NCI-H446 (cell line): ENCODE measurements around the gene SCARB1.

Experiments
- DNase-seq, 2 experiments: peaks; one replicate each; lab custom pipeline; 2025; lab: John Stamatoyannopoulos, UW

Gene SCARB1

DNA sequence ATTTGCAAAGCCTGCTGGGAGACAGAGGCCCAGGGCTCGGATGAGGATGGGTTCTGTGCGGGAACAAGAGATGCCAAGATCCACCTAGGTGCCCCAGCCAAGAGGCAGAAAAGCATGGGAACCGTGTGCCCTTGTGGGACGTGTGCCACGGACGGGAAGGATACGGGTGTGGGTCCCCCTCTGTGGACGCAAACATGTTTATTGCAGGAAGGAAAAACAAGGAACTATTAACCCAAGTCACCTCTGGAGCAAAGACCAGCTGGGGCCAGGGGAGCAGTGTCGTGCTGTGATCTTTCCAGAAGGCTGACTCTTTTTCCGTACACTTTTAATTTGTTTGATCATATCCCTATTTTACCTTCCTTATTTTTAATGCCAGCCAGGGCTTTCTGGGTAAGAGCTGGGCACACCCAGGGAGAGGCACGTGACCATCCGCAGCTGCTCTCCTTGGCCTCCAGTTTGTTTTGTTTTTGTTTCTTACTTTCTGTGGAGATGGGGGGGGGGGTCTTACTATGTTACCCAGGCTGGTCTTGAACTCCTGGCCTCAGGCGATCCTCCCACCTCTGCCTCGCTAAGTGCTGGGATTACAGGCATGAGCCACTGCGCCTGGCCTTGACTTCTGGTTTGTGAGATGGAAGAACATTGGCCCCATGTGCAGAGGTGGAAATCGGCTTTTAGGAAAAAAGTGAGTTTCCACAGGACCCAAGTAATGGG, 20.7 kb downstream of the SCARB1 start:
- DNase-seq = no peak

DNA sequence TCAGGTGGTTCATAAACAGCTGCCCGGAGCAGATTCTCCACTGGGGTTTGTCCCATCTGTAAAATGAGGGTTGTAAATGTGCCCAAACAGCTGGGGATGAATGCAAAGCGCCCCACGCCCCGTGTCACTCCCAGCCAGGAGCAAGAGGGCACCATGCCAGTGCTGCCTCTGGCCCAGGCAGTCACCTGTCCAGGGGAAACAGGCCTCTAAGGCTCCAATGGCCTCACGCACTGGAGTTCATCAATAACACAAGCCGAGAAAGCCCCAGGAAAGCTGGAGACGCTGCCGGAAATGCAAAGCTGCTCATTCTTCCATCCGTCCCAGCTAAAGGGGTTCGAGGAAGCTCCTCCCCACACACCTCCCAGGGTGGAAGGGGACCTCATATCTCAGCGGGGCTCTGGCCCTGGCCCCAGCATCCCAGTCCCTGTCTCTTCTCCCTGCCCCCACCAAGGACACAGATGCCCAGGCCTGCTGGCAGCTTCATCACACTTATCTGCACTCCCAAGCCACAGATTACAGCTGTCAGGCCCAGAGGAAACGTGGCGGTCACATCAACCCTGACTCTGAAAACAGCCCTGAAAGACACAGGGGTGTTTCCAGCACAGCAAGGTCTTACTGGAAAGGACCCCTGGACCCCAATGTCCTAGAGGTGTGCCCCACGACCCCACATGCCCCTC, 21.5 kb downstream of the SCARB1 start:
- DNase-seq = no peak

DNA sequence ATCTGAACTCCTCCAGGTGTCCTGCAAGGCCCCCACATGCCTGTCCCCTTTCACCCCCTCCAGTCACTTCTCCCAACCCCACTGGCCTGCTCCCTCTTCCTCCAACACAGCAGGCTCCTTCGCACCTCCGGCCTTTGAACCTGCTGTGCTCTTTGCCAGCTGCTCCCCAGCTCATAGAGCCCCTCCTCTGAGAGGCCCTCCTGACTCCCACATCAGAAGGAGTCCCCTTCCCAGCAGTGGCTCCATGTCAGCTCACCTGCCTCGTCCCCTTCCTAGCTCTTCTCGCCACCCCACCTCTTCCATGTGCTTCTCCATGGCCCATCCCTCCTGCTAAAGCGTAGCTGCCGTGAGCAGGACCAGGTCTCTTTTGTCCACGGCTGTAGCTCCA, 22.1 kb downstream of the SCARB1 start:
- no peak for DNase-seq

DNA sequence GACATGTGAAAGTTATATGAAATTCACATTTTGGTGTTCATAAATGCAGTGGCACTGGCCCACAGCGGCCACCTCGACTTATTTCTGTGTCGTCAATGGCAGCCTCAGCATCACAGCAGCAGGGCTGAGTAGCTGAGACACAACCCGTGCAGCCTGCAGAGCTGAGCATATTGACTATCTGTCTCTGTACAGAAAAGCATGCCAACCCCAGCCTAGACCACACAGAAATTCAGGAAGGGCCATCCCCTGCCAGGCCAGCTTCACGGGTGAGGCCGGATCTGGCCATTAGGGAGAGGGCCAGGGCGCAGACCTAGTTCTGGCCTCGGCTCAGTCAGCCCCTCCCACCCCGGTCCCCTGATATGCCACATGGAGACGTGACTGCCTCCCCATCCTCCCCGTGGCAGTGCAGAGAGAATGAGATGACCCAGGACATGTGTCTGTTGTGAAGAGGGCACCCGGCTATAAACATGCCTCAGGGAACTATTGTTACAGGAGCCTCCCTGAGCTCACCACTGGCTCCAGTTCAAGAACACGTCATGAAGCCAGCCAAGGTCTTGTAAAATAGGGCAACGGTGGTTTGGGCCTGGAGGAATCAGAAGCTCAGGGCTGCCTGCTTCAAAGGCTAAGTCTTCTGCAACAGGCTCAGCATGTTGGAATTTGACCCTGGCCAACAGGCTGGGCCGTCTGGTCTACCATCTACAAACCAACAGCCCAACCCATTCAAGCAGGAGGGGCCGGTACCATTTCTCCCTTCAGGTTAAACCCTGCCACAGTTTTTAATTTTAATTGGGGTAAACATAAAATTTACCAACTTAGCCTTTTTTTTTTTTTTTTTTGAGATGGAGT, 25.5 kb downstream of the SCARB1 start:
- peak; percentile 52 to 75 for DNase-seq

DNA sequence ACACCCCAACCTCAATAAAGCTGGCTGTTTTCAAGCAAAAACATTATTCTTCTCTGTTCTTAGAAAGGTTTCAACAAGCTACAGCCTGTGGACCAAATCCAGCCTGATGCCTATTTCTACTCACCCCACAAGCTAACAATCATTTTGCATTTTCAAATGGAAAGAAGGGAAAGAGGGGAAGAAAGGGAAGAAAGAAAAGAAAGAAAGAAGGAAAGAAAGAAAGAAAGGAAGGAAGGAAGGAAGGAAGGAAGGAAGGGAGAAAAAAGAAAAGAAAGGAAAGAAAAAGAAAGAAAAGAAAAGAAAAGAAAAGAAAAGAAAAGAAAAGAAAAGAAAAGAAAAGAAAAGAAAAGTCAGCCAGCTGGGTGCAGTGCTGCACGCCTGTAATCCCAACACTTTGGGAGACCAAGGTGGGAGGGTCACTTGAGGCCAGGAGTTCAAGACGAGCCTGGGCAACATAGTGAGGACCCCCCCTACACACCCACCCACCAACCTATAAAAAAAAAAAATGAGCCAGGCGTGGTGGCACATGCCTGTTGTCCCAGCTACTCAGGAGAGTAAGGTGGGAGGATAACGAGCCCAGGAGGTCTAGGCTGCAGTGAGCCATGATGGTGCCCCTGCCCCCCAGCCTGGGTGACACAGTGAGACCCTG, 26.3 kb downstream of the SCARB1 start:
- DNase-seq = no peak

DNA sequence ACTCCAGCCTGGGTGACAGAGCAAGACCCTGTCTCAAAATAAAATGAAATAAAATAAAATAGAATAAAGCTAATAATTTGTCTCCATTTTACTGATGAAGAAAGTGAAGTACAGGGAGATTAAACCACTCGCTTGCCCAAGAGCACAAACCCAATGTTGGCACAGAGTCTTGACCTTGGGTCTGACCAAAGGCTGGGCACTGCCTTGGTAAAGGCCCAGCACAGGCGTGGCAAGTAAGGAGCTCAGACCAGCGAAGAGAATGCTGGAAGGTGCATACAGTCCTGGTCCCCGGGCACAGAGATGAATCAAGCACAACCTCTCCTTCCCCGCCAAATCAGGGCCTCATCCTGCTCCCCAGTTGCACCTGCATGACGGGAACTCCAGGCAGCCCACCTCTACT, 26.9 kb downstream of the SCARB1 start:
- DNase-seq = no peak

DNA sequence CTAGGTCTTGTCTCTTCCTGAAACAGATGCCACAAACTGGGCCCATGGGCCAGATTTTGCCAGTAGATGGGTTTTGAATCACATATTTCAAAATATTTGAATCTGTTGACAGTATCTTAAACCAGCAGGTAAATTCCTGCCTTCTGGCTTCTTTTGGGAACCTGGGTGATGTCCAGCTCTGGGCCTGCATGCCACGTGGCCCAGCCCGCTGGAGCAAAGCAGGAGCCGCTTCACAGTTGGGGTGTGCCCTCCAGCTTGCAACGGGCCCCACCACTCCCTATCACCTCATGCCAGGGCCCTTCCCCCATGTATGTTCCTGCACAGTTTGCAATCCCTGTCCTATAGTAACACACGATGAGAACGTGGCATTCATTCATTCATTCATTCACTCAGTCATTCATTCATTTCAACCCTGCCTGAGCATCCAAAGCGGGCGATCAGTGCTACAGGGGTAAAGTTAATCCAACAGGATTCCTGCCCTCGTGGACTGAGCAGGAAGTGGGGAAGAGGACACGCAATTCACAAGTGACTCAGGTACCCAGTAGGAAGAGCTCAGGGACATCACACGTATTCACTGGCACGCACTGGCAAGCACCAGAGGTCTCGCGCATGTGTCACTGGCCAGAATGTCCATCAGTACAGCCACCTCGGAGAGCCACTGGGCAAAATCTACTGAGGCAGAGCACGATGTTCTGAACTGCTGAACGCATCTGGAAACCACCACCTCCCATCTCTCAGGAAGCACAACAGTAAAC, 27.8 kb downstream of the SCARB1 start:
- DNase-seq = no peak

DNA sequence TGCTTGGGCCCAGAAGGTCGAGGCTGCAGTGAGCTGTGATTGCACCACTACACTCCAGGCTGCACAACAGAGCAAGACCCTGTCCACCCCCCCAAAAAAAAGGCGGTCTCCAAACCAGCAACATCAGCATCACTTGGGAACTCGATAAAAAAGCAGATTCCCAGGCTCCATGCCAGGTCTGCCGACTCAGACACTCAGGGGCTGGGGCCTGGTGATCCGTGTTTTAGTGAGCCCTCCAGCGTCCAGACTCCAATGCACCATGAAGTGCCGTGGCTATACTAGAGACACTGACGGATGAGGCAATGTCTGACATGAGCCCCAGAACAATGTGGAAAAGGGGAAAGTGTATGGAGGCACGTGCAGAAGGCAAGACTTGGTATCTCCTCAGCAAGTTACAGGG, 28.8 kb downstream of the SCARB1 start:
- DNase-seq = no peak

DNA sequence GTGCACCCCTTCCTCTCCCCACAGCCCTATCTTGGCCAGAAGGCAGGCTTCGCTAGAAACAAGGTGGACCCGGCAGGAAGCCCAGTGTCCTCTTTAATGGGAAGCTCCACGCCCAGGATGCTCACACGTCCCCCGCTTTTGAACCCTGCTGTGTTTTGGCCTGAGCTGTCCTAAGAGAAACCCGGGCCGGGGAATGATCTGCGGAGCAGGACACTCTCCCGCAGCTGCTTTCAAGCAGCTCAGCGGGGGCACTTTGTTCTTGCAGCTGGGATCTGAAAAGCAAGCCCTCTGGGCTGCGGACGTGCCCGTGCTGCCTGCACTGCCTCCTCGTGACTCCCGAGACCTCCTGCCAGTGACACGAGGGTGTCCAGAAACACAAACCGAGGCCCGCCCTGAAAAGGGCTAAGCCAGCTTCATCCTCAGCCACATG, 30.0 kb downstream of the SCARB1 start:
- peak in 1 of 2 experiments; percentile 60 for DNase-seq

DNA sequence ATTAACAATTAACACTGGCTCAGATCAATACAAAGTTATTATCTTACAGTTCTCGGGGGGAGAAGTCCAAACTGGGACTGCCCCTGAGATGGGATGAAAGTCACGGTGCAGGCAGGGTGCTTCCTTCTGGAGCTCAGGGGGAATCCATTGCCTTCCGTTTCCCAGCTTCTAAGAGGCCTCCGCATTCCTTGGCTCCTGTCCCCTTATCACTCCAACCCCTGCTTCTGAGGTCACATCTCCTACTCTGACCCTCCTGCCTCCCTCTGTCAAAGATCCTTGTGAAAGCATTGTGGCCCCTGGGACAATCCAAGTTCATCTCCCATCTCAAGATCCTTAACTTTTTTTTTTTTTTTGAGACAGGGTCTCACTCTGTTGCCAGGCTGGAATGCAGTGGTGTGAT, 30.8 kb downstream of the SCARB1 start:
- DNase-seq = no peak

DNA sequence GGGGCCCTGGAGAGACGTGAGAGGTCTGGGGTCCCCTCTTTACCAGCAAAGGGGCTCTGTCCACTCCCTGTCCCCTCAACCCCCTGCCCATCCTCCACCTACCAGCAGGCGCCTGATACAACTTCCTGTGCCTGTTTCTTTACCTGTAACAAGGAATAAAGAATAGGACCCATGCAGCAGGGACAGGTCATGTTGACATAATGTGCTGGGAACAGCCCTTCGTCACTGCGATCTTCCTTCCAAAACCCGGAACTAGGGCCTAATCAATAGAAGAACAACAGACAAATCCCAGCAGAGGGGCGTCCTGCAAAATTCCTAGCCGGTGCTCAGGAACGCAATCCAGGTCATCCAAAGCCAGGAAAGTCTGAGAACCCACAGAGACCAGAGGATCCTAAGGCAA, 32.1 kb downstream of the SCARB1 start:
- DNase-seq = no peak

DNA sequence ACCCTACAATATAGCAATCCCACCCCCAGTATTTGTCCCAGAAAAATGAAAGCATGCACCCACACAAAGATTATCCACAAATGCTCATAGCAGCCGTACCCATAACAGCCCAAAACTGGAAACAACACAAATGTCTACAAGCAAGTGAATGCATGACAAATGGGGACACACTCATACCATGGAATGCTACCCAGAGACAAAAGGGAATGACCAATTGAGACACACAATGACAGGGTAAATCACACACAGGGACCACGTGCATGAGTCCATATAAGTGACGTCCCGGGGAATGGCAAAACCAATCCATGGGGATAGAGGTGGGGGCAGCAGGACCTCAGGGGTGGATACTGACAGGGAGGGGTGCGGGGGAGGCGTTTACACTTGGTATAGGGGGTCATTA, 33.4 kb downstream of the SCARB1 start:
- DNase-seq = no peak

DNA sequence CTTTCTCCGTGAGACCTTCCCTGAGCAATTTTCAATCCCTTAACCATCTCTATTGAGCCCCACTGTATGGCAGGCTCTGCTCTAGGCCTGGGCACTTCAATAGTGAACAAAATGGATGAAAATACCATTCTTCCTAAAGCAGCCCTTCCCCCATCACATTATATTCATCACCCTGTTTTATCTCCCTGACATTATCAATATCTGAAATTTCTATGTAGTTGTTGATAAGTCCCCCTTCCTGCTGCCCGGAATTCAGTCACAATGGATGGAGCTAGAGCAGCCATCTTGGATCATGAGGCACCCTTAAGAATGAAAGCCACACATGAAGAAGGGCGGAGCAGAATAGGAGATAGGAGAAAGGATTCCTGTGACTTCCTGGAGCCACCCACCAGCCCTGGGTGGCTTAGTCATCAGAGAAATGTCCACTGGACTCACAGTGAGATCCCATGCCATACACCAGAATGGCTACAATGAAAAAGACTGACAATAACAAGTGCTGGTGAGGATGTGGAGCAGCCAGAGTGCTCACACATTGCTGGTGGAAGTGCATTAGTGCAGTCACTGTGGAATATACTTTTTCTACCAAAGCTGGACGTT, 33.9 kb downstream of the SCARB1 start:
- no peak for DNase-seq

DNA sequence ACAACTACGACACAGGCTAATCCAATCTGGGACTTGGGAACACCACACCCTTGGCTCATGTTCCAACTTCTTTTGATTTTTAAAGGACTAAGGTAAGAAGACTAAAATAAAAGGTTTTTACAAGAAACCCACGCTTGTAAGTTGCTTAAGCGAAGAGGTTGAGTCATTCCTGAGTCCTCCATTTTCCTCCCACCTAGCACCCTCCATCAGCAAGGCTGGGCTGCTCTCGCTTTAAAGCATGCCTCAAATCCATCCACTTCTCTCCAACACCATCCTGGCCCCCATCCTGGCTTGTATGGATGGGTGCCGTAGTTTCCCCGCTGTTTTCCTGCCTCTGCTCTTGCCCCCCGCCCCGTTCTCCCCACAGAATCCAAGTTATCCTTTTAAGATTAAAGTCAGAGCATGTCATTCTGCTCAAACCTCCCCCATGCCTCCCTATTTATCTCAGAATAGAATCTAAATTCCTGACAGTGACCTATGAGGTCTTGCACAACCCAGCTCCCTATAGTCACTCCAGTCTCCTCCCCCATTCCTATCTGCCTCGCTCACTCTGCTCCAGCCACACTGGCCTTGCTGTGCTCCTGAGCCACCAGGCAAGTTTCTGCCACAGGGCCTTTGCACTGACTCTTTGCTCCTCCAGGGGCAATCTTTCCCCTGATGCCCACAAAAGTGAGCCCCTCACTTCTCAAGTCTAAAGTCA, 34.5 kb downstream of the SCARB1 start:
- no peak for DNase-seq

DNA sequence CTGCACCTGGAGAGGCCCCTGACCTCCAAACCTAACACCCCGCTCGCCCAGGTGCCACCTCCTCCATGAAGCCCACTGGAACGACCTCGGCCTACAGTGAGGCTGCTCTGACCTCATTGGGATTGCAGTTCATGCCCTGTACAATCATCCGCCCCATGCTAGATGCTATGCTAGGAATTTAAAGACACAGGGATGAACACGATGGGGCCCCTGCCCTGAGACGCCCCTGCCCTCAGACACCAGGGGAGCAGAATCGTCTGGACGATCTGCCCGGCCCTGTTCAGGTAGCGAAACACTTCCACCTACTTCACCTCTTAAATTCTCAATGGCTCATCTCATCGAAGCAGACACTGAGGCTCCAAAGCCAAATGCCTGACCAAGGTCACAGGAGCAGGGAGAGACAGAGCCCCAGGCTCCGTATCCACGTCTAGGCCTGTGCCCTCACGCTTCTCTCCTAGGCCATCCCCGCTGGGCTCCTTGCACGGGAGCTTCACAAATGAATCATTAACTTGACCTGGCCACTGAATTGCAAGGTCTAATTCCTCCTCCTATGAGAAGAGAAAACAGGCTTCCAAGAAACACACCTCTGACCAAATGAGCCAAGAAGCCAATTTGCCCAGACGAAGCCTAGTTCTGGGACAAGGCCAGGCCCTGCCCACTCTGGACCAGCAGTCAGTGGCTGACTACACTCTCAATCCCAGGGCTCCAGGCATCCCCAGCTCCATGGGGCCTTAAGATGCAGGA, 35.2 kb downstream of the SCARB1 start:
- peak in 1 of 2 experiments; percentile 33 for DNase-seq

DNA sequence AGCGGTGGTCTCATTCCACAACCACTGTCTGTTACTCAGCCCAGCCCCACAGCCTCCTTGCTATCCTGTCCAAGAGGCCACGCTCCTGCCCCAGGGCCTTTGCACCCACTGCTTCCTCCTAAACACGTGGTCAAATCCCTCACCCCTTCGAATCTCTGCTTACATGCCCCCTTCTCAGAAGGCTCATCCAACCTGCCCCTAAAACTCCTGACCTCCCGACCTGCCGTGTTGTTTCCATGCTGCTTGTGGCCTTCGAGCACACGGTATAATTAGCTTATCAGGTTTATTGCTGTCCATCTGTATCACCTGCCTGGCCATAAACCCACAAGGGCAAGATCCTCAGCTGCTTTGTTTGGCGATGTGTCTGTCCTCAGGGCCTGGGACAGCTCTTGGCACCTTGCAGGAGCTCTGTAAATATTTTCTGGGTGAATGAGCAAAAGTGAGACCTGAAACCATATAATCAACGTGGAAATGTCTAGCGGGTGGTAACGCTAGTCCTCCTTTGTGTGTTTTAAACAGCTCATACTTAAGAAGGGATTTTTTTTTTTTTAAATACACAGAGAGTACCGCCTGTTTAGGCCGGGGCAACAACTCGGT, 36.0 kb downstream of the SCARB1 start:
- no peak for DNase-seq

DNA sequence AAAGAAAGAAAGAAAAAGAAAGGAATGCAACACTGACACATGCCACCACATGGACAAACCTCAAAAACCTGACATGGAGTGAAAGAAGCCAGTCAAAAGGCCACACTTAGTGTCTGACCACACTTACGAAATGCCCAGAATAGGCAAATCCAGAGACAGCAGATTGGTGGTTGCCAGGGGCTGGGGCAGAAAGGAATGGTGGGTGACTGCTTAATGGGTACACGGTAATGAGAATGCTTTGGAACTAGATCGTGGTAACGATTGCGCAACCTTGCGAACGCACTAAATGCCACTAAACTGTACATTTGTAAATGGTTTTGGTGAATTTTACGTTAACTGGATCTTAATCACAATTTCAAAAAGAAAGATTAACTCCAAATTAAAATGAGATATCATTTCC, 39.5 kb downstream of the SCARB1 start:
- DNase-seq = no peak

DNA sequence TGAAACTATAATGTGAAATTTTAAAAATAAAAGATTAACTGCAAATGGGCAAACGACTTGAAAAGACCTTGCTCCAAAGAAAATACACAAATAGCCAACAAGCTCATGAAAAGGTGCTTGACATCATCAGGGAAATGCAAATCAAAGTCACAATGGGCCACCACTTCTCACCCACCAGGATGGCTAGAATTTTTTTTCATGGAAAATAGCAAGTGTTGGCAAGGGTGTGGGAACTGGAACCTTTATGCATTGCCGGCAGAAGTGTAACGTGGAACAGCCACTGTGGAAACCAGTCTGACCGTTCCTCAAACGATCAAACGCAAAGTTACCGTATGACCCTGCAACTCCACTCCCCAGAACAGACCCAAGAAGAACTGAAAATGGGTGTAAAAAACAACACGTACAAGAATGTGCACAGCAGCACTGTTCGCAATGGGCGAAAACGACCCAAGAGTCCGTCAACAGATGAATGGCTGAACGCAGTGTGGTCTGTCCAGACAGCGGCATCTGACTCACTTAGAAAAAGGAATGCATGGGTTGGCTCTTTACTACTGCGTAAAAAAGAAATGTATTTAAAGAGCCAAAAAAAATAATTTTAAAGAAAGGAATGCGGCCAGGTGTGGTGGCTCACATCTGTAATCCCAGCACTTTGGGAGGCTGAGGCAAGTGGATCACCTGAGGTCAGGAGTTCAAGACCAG, 40.2 kb downstream of the SCARB1 start:
- no peak for DNase-seq

DNA sequence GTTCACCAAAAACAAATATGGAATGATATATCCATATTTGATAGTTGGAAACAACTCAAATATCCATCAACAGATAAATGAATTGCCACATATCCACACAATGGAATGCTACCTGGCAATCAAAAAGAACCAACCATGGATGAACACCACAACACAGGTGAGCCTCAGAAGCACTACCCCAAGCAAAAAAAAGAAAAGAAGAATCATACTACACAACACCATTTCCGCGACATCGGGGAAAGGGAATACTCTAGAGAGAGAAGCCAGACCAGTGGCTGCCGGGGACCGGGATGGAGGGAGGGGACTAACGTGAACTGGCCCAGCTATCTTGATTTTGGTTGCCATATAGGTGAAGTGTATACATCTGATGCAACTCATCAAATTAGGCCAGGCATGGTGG, 41.4 kb downstream of the SCARB1 start:
- no peak for DNase-seq
